RWPE2 (cell line): ENCODE results near the gene MACROD2.

Source experiments
- ATAC-seq: fragments of 200-7000 bp; cut with Tn5 transposase; 3 replicates; pipeline ENCODE4 v1.9.1; 2021; ENCODE audit warnings: low read depth
- DNase-seq: peaks from one replicate; pipeline ENCODE4 v3.0.0-alpha.2; 2020; ENCODE audit warnings: low spot score
- H3K27ac ChIP-seq: fragments of 450-650 bp; 2 replicates; pipeline ENCODE4 v1.5.1; 2017; ENCODE audit warnings: mild to moderate bottlenecking; ENCODE audit not compliant: poor library complexity, severe bottlenecking
- H3K27me3 ChIP-seq: fragments of 250-450 bp; sonication (Bioruptor Pico); 2 replicates; pipeline ENCODE4 v1.5.1; 2021; ENCODE audit warnings: mild to moderate bottlenecking, moderate library complexity; ENCODE audit not compliant: insufficient read depth, poor library complexity, severe bottlenecking
- H3K36me3 ChIP-seq: fragments of 250-450 bp; sonication (Bioruptor Pico); 2 replicates; pipeline ENCODE4 v1.5.1; 2020; ENCODE audit warnings: low read depth, mild to moderate bottlenecking, moderate library complexity
- H3K4me1 ChIP-seq: fragments of 250-450 bp; sonication (Bioruptor Pico); 2 replicates; pipeline ENCODE4 v1.5.1; 2021; ENCODE audit warnings: mild to moderate bottlenecking, moderate library complexity; ENCODE audit not compliant: insufficient read depth, poor library complexity, severe bottlenecking
- H3K4me3 ChIP-seq: fragments of 250-450 bp; sonication (Bioruptor Pico); 2 replicates; pipeline ENCODE4 v1.5.1; 2021; ENCODE audit warnings: mild to moderate bottlenecking, moderate library complexity; ENCODE audit not compliant: severe bottlenecking
- H3K9me3 ChIP-seq: fragments of 250-450 bp; sonication (Bioruptor Pico); 2 replicates; pipeline ENCODE4 v1.5.1; 2021; ENCODE audit warnings: mild to moderate bottlenecking, moderate library complexity; ENCODE audit not compliant: severe bottlenecking
- CTCF ChIP-seq: fragments of 450-650 bp; IDR thresholded peaks from one replicate; pipeline ENCODE4 v1.5.1; 2017; ENCODE audit warnings: mild to moderate bottlenecking, moderate library complexity; ENCODE audit not compliant: poor library complexity, severe bottlenecking

The MACROD2 gene

DNA sequence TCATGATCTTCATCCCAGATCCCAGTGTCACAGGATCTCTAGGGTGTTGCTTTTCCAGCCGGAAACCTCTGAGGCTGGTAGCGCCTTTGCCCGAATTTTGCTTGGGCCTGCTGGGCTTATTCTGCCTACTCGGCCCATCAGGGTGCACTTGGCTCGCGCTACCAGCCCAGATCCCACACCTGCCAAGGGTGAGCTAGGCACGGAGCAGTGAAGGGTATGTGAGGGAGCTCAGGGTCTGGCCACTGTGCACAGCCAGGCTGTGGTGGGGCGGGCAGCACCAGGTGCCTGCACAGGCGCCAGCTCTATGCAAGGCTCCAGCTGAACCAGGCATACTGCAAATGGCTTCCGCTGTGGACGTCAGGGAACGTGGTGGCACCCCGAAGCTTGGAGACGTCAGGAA is 1035.5 kb downstream of the MACROD2 start:
- Histone ChIP-seq H3K36me3 (no peaks in the 10 kb centered on the region), H3K4me1 (no peaks in the 10 kb centered on the region), H3K4me3 (no peak overlapping the region), H3K9me3 (no peaks in the 10 kb centered on the region), H3K27ac (no peak overlapping the region), H3K27me3 (no peaks in the 10 kb centered on the region)
- no peak for DNase-seq
- no peak for ATAC-seq
- TF ChIP-seq CTCF = no peak

- Histone ChIP-seq H3K9me3 (no peaks in the 10 kb centered on the region), H3K4me1 (no peaks in the 10 kb centered on the region), H3K27me3 (no peaks in the 10 kb centered on the region), H3K4me3 (no peak overlapping the region), H3K27ac (no peak overlapping the region), H3K36me3 (no peaks in the 10 kb centered on the region)
- TF ChIP-seq CTCF = no peak
- no peak for DNase-seq
- no peak for ATAC-seq
These were observed 1036.4 kb downstream of the MACROD2 start for GRCh38 chr20:15031546-15032351.

DNA sequence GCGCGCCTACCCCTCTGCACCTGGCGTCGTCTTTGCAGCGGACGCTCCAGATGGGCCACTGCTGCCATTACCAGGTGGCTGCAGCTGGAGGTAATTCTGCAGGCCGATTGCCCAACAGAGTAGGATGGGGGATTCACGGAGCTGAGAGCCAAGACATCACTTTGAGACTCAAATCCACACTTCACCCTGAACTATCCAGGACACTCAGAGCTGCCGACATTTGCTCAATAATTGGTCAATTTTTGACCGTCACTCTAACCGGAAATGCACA is 1037.0 kb downstream of the MACROD2 start:
- Histone ChIP-seq H3K4me3 (no peak overlapping the region), H3K36me3 (no peaks in the 10 kb centered on the region), H3K9me3 (no peaks in the 10 kb centered on the region), H3K27me3 (no peaks in the 10 kb centered on the region), H3K27ac (no peak overlapping the region), H3K4me1 (no peaks in the 10 kb centered on the region)
- no peak for ATAC-seq
- DNase-seq = no peak
- no peak for TF ChIP-seq CTCF

GRCh38 chr20:15033269-15033668 is 1038.0 kb downstream of the MACROD2 start:
- H3K27ac ChIP-seq = no peak overlapping the region
- H3K4me3 ChIP-seq = no peak overlapping the region
- no peak for TF ChIP-seq CTCF
- H3K4me1 ChIP-seq = no peaks in the 10 kb centered on the region
- H3K36me3 ChIP-seq = no peaks in the 10 kb centered on the region
- no peaks in the 10 kb centered on the region for H3K9me3 ChIP-seq
- DNase-seq (no peak), ATAC-seq (no peak)
- no peaks in the 10 kb centered on the region for H3K27me3 ChIP-seq

DNA sequence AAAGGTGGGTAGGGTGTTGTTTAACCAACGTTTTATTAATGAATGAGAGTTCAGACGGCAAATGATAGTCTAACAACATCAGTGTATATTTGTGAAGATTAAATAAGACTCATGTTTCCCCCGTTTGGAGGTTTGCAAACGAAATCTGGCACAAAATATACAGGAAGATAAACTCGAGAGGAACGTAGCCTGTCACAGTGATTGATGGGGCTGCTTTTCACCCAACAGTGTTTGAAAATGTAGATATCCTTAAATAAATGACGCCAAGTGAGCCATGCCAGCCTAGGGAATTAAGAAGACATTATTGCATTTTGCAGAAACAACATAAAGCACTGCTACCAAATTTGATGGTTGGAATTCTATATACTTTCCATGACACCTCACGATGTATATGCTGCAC is 1038.6 kb downstream of the MACROD2 start:
- no peaks in the 10 kb centered on the region for H3K36me3 ChIP-seq

More for the DNA sequence above, 1038.6 kb downstream of the MACROD2 start:
- DNase-seq (no peak), ATAC-seq (no peak)
- TF ChIP-seq CTCF = no peak
- Histone ChIP-seq H3K27ac (no peak overlapping the region), H3K9me3 (no peaks in the 10 kb centered on the region), H3K4me3 (no peak overlapping the region), H3K27me3 (no peaks in the 10 kb centered on the region), H3K4me1 (no peaks in the 10 kb centered on the region)
